H54 (cell line): ENCODE results near the gene CCDC60.

Experiments
- DNase-seq: peaks from one replicate; pipeline ENCODE4 v3.0.0; 2011; ENCODE audit warnings: low spot score, mixed read lengths; ENCODE audit not compliant: insufficient read length
- FAIRE-seq: peaks from 3 replicates; lab custom pipeline; 2011; peaks lifted over from hg19 to GRCh38; lab: Jason Lieb, UNC
- POLR2A ChIP-seq: IDR thresholded peaks from 2 replicates; pipeline ENCODE4 v1.6.1; 2011; ENCODE audit warnings: low read depth, mild to moderate bottlenecking, low read length

Gene CCDC60

GRCh38 chr12:119334430-119335170 is at the start of gene CCDC60:
Gene CCDC60, plus strand, starts transcription at chr12:119334729. Its CDS starts 448 bp downstream, at chr12:119335177.
- no peak for FAIRE-seq
- DNase-seq = no peak
- TF ChIP-seq POLR2A = no peak

GRCh38 chr12:119288576-119288975 is 46.0 kb upstream of the CCDC60 start:
- no peak for DNase-seq
- no peak for TF ChIP-seq POLR2A
- no peak for FAIRE-seq

GRCh38 chr12:119292893-119293630 is 41.5 kb upstream of the CCDC60 start:
- FAIRE-seq (no peak), DNase-seq (no peak)
- TF ChIP-seq POLR2A = no peak

GRCh38 chr12:119294211-119294610 is 40.3 kb upstream of the CCDC60 start:
- no peak for TF ChIP-seq POLR2A
- FAIRE-seq = no peak
- no peak for DNase-seq

- DNase-seq (no peak), FAIRE-seq (no peak)
- TF ChIP-seq POLR2A = no peak
These were observed 38.0 kb upstream of the CCDC60 start for GRCh38 chr12:119296535-119296934.

- TF ChIP-seq POLR2A = no peak
- no peak for DNase-seq
- FAIRE-seq = no peak
These were observed 35.4 kb upstream of the CCDC60 start for GRCh38 chr12:119299130-119299529.

GRCh38 chr12:119301379-119301778 is 33.1 kb upstream of the CCDC60 start:
- no peak for TF ChIP-seq POLR2A
- no peak for FAIRE-seq

GRCh38 chr12:119302451-119303080 is 32.0 kb upstream of the CCDC60 start:
- FAIRE-seq (no peak), DNase-seq (no peak)
- TF ChIP-seq POLR2A = no peak

More at GRCh38 chr12:119301379-119301778, 33.1 kb upstream of the CCDC60 start:
- no peak for DNase-seq

GRCh38 chr12:119306593-119306992 is 27.9 kb upstream of the CCDC60 start:
- no peak for FAIRE-seq
- no peak for DNase-seq
- no peak for TF ChIP-seq POLR2A

- DNase-seq = no peak
- no peak for FAIRE-seq
- TF ChIP-seq POLR2A = no peak
These were observed 26.8 kb upstream of the CCDC60 start for GRCh38 chr12:119307747-119308146.

- TF ChIP-seq POLR2A = no peak
- no peak for FAIRE-seq
- no peak for DNase-seq
These were observed 25.6 kb upstream of the CCDC60 start for GRCh38 chr12:119308708-119309456.

- DNase-seq = no peak
- FAIRE-seq = no peak
- no peak for TF ChIP-seq POLR2A
These were observed 22.7 kb upstream of the CCDC60 start for GRCh38 chr12:119311878-119312277.

- DNase-seq (no peak), FAIRE-seq (no peak)
- no peak for TF ChIP-seq POLR2A
These were observed 21.6 kb upstream of the CCDC60 start for GRCh38 chr12:119312904-119313303.

- FAIRE-seq (no peak), DNase-seq (no peak)
- no peak for TF ChIP-seq POLR2A
These were observed 20.2 kb upstream of the CCDC60 start for GRCh38 chr12:119314290-119314689.
